ENCODE data around the gene USP38.

USP38 gene

DNA sequence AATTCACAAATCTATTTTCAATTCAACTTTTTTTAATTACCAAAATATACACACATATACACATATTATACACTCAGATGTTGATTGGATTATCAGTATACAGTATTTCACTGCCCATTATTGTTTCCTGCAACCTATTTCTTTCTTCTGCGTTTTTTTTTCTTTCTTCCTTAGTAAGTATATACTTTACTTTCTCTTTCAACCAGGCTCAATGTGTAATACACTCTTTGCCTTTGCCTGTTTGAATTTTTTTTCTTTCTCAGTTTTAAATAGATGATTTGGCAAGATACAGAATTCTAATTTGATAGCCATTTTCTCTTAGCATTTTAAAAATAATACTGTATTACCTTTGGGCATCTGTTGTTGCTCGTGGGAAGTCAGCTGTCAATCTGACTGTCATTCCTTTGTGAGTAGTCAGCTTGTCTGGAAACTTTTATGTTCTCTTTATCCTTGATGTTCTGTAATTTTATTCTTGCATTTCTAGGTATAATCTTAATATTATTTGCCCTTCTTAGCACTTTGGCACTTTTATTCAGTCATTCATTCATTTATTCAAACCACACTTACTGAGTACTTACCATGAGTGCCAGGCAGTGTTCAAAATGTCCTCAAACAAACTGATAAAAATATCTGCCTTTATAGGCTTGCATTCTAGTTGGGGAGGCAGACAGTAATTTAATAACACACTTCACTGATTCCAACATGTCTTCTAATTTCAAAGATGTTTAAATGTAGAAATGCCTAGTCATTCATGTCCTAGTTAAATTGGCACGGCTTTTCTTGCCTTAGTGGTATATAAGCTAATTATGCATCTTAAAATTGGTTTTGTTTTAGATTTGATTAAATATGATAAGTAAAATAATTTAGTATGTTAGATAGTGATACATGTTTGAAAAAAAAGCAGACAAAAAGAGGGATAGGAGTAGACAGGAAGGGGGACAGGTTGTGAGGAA lies 3.7 kb downstream of the USP38 start:
- TF ChIP-seq, protein P1, sequence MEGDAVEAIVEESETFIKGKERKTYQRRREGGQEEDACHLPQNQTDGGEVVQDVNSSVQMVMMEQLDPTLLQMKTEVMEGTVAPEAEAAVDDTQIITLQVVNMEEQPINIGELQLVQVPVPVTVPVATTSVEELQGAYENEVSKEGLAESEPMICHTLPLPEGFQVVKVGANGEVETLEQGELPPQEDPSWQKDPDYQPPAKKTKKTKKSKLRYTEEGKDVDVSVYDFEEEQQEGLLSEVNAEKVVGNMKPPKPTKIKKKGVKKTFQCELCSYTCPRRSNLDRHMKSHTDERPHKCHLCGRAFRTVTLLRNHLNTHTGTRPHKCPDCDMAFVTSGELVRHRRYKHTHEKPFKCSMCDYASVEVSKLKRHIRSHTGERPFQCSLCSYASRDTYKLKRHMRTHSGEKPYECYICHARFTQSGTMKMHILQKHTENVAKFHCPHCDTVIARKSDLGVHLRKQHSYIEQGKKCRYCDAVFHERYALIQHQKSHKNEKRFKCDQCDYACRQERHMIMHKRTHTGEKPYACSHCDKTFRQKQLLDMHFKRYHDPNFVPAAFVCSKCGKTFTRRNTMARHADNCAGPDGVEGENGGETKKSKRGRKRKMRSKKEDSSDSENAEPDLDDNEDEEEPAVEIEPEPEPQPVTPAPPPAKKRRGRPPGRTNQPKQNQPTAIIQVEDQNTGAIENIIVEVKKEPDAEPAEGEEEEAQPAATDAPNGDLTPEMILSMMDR (IDR thresholded peaks at IDR 0.05; ENCODE audit: low read depth, low read length), result no peak
- no peaks in the 10 kb centered on the region for H3K27me3 ChIP-seq
- no peak for DNase-seq
- H3K9me3 ChIP-seq, result no peaks in the 10 kb centered on the region
- H3K4me3 ChIP-seq (ENCODE audit: low read depth, low read length), result peak overlapping the region; percentile 77
- H3K4me1 ChIP-seq, result no peaks in the 10 kb centered on the region; the same call in 1 of the 2 replicates
- H3K36me3 ChIP-seq, result peaks cover 34% of the 10 kb centered on the region

GRCh38 chr4:143189528-143189927 lies 4.8 kb downstream of the USP38 start:
- no peaks in the 10 kb centered on the region; the same call in 1 of the 2 replicates for H3K4me1 ChIP-seq
- no peaks in the 10 kb centered on the region for H3K27me3 ChIP-seq
- TF ChIP-seq, protein P1 (IDR thresholded peaks at IDR 0.05; ENCODE audit: low read depth, low read length), result no peak
- H3K4me3 ChIP-seq (ENCODE audit: low read depth, low read length), result peak overlapping the region; percentile 77; the same call in 1 of the 2 replicates
- no peaks in the 10 kb centered on the region for H3K9me3 ChIP-seq
- H3K36me3 ChIP-seq, result peaks cover 41% of the 10 kb centered on the region
- no peak for DNase-seq

- TF ChIP-seq, protein P1 (IDR thresholded peaks at IDR 0.05; ENCODE audit: low read depth, low read length), result no peak
- DNase-seq, result no peak
- H3K4me1 ChIP-seq, result no peaks in the 10 kb centered on the region
- no peaks in the 10 kb centered on the region for H3K27me3 ChIP-seq
- H3K4me3 ChIP-seq (ENCODE audit: low read depth, low read length), result no peak overlapping the region
- no peaks in the 10 kb centered on the region for H3K9me3 ChIP-seq
- peaks cover 79% of the 10 kb centered on the region for H3K36me3 ChIP-seq
These were observed 10.9 kb downstream of the USP38 start for GRCh38 chr4:143195581-143195980.

- Histone ChIP-seq H3K9me3 (no peaks in the 10 kb centered on the region), H3K4me3 (ENCODE audit: low read depth, low read length) (no peak overlapping the region), H3K4me1 (no peaks in the 10 kb centered on the region), H3K27me3 (no peaks in the 10 kb centered on the region), H3K36me3 (peaks cover 79% of the 10 kb centered on the region)
- DNase-seq, result no peak
- TF ChIP-seq, protein P1 (IDR thresholded peaks at IDR 0.05; ENCODE audit: low read depth, low read length), result no peak
These were observed 11.6 kb downstream of the USP38 start for GRCh38 chr4:143196323-143196722.

- TF ChIP-seq, protein P1 (IDR thresholded peaks at IDR 0.05; ENCODE audit: low read depth, low read length), result no peak
- Histone ChIP-seq H3K9me3 (no peaks in the 10 kb centered on the region), H3K36me3 (peaks cover 71% of the 10 kb centered on the region)
These were observed 14.8 kb downstream of the USP38 start for GRCh38 chr4:143199503-143199902.

DNA sequence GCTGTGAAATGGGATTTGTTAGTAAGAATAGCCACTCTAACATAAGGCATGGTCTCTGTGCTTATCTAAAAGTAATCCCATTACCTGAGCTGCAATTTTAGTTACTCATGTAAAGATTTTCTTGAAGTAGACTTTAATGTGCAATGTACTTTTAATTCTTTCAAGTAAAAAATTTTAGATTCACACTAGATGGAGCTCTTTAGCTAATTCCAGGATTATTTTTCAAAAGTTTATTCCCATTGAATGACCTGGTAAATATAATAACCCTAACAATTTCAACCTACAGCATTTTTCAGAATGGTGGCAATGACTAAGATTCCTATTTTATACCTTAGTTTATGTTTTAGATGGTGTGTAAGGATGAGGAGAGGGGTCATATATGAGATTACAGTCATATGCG lies 18.1 kb downstream of the USP38 start:
- H3K9me3 ChIP-seq, result no peaks in the 10 kb centered on the region
- H3K4me3 ChIP-seq (ENCODE audit: low read depth, low read length), result no peak overlapping the region
- DNase-seq, result no peak
- TF ChIP-seq, protein P1 (IDR thresholded peaks at IDR 0.05; ENCODE audit: low read depth, low read length), result no peak
- peaks cover 3% of the 10 kb centered on the region; the same call in 1 of the 2 replicates for H3K4me1 ChIP-seq
- peaks cover 71% of the 10 kb centered on the region for H3K36me3 ChIP-seq
- no peaks in the 10 kb centered on the region for H3K27me3 ChIP-seq

More at GRCh38 chr4:143199503-143199902, 14.8 kb downstream of the USP38 start:
- Histone ChIP-seq H3K27me3 (no peaks in the 10 kb centered on the region), H3K4me3 (ENCODE audit: low read depth, low read length) (no peak overlapping the region), H3K4me1 (peaks cover 3% of the 10 kb centered on the region; the same call in 1 of the 2 replicates)
- no peak for DNase-seq
